Progenitor cell of endocrine pancreas (in vitro differentiated cells): ENCODE data around the gene SLC6A12. TPM values are rescaled to one million over a fixed set of nuclear protein-coding genes. Genes with fewer than 3 reads are reported as not detected.

ENCODE experiments used
- DNase-seq: peaks from one replicate; pipeline ENCODE4 v3.0.0; 2021; ENCODE audit warnings: low spot score; ENCODE audit not compliant: unreplicated experiment
- H3K27ac Mint-ChIP-seq: 2 replicates; pipeline ENCODE4 v1.8.0; 2021; ENCODE audit warnings: mild to moderate bottlenecking, moderate library complexity, mixed read lengths
- H3K27me3 Mint-ChIP-seq: 2 replicates; pipeline ENCODE4 v1.8.0; 2021; ENCODE audit warnings: mixed read lengths
- H3K36me3 Mint-ChIP-seq: 2 replicates; pipeline ENCODE4 v1.8.0; 2022; ENCODE audit warnings: mixed read lengths; ENCODE audit not compliant: insufficient read depth
- H3K4me1 Mint-ChIP-seq: 2 replicates; pipeline ENCODE4 v1.8.0; 2021; ENCODE audit warnings: low read depth, mixed read lengths
- H3K4me3 Mint-ChIP-seq: 2 replicates; pipeline ENCODE4 v1.8.0; 2021; ENCODE audit warnings: low read depth, mild to moderate bottlenecking, moderate library complexity, mixed read lengths
- H3K9me3 Mint-ChIP-seq: 2 replicates; pipeline ENCODE4 v1.8.0; 2021; ENCODE audit warnings: low read depth, mixed read lengths
- total RNA-seq: library from RNA; stranded (reverse); gene quantifications from 2 replicates; pipeline ENCODE4 v1.2.1, GENCODE V29; 2021
- TF ChIP-seq, protein P1 (sequence below): fragments of 200-600 bp; sonication (generic); IDR thresholded peaks from one replicate; pipeline ENCODE4 v1.5.0; 2021; ENCODE audit warnings: antibody characterized with exemption, mild to moderate bottlenecking; ENCODE audit not compliant: unreplicated experiment

The SLC6A12 gene
- total RNA-seq, 1 donor from 2014 or later: 3.1 TPM

DNA sequence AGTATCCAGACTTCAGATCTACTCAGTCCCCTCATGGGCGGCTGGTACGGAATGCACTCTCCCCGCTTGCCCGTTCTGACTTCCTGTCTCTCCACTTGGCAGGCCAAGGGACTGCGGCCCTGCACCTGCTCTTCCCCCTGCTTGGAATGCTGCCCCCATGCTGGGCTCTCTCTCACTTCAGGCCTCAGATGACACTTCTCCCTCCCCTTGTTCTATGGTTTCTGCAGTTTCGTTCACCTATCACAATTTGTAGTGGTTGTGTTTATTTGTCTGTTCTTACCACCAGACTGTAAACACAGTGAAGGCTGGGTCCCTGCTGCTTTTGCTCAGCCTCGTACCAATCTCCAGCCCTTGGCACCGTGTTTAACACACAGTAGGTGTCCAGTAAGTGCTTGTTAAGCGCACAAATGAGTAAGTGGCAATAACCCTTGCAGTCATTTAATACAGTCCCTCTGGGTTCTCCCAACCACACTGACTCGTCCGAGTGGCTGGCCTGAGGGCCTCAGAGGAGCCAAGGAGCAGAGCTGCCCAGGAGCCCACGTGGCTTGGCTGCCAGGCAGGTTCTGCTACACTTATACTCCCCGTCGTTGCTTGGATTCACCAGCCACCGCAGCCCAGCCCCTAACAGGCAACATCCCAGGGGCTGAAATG, 11.8 kb downstream of the SLC6A12 start:
- Mint-ChIP-seq H3K9me3 (no peaks in the 10 kb centered on the region), H3K4me1 (peaks cover 2% of the 10 kb centered on the region)
- no peak for DNase-seq

DNA sequence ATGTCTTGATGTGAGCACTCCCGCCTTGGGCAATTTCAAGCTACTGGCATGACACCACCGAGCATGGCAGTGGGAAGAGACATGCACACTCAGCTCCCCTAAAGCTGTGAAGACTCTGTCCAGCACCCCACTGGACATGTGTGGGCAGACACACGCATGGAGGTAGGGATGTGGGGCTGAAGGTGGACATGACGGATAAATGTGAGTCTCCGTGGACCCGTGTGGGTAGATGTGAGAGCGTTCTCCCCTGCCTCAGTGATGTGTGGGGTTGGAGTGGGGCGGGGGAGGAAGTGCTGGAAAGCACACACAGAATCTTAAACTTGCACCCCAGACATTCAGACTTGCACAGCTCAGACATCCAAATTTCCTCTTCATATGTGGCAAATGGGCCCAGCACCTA, 12.6 kb downstream of the SLC6A12 start:
- TF ChIP-seq, protein P1, sequence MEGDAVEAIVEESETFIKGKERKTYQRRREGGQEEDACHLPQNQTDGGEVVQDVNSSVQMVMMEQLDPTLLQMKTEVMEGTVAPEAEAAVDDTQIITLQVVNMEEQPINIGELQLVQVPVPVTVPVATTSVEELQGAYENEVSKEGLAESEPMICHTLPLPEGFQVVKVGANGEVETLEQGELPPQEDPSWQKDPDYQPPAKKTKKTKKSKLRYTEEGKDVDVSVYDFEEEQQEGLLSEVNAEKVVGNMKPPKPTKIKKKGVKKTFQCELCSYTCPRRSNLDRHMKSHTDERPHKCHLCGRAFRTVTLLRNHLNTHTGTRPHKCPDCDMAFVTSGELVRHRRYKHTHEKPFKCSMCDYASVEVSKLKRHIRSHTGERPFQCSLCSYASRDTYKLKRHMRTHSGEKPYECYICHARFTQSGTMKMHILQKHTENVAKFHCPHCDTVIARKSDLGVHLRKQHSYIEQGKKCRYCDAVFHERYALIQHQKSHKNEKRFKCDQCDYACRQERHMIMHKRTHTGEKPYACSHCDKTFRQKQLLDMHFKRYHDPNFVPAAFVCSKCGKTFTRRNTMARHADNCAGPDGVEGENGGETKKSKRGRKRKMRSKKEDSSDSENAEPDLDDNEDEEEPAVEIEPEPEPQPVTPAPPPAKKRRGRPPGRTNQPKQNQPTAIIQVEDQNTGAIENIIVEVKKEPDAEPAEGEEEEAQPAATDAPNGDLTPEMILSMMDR: no peak
- Mint-ChIP-seq H3K4me3 (no peak overlapping the region), H3K9me3 (no peaks in the 10 kb centered on the region), H3K36me3 (no peaks in the 10 kb centered on the region), H3K27me3 (peaks cover 63% of the 10 kb centered on the region), H3K4me1 (peaks cover 2% of the 10 kb centered on the region), H3K27ac (no peak overlapping the region)
- no peak for DNase-seq

More for the DNA sequence above, 11.8 kb downstream of the SLC6A12 start:
- H3K27me3 Mint-ChIP-seq: peaks cover 63% of the 10 kb centered on the region
- H3K4me3 Mint-ChIP-seq: peak overlapping the region; percentile 65
- TF ChIP-seq, protein P1: no peak
- no peak overlapping the region for H3K27ac Mint-ChIP-seq
- no peaks in the 10 kb centered on the region for H3K36me3 Mint-ChIP-seq

DNA sequence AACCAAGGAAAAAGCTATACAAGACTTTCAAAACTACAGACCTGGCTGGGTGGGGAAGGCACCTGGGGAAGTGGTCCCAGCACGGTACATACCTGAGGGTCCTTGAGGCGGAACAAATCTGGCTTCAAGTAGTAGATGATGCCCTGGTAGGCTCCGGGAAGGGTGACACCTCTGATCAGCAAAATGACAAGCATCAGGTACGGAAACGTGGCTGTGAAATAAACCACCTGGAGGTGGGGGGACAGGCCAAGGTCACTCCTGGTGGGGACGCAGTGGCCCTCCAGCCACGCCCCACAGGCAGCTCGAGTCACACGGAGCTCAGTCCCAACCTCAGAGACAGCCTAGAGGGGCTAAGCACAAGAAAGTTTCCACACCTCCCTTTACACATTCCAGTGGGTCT, 15.3 kb downstream of the SLC6A12 start:
- TF ChIP-seq, protein P1: no peak
- no peak for DNase-seq
- no peak overlapping the region for H3K4me3 Mint-ChIP-seq
- no peak overlapping the region for H3K27ac Mint-ChIP-seq
- H3K36me3 Mint-ChIP-seq: no peaks in the 10 kb centered on the region
- H3K27me3 Mint-ChIP-seq: peaks cover 57% of the 10 kb centered on the region
- no peaks in the 10 kb centered on the region for H3K9me3 Mint-ChIP-seq
- H3K4me1 Mint-ChIP-seq: peaks cover 4% of the 10 kb centered on the region

DNA sequence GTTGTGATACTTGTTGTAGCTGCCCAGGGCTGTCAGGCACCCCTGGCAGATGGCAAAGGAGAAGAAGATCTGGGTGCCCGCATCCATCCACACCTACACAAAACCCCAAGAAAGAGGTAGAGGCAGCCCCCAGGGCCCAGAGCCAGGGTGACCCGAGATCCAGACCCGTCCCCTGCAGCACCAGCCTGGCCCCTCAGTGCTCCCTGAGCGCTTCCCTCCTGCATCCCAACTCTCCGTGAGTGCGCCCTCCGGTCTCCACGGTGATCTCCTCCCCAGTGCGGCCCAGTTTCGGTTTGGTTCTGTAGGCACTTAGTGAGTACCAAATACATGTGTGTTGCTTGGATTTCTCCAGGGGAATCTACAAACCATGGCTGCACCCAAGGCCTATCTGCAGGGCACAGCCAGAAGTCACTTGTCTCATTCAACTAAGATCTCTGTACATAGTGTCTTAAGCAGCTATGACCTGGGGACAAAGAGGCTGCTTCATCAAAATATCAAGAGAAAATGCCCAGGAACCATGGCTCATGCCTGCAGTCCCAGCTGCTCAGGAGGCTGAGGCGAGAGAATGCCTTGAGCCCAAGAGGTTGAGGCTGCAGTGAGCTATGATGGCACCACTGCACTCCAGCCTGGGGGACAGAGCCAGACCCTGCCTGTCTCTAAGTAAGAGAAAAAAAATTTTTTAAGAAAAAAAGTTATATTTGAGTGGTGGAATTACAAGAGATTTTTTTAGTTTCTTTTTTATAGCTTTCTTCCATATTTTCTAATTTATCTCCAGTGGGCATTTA, 15.9 kb downstream of the SLC6A12 start:
- no peak for DNase-seq
- Mint-ChIP-seq H3K27me3 (peaks cover 61% of the 10 kb centered on the region), H3K4me1 (peaks cover 4% of the 10 kb centered on the region), H3K9me3 (no peaks in the 10 kb centered on the region), H3K27ac (no peak overlapping the region), H3K4me3 (no peak overlapping the region), H3K36me3 (no peaks in the 10 kb centered on the region)
- TF ChIP-seq, protein P1: no peak

DNA sequence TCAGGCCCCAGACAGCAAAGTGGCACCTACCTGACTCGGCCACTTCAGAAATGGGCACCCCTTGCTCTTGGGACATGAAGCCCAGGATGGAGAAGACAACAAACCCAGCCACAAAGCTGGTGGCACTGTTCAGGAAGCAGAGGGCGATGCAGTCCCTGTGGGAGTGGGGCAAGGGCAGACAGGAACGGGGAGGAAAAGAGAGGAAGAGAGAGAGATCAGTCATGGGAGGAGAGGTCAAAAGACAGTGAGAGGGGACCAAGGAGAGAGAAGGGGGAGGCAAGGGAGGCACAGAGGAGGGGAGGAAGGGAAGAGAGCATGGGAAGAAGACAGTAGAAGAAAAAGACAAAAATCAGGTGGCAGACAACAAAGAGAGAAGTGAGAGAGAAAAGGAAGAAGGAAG, 16.6 kb downstream of the SLC6A12 start:
- TF ChIP-seq, protein P1: no peak
- peaks cover 2% of the 10 kb centered on the region for H3K4me1 Mint-ChIP-seq
- no peak for DNase-seq
- H3K4me3 Mint-ChIP-seq: no peak overlapping the region
- H3K9me3 Mint-ChIP-seq: no peaks in the 10 kb centered on the region
- peaks cover 63% of the 10 kb centered on the region for H3K27me3 Mint-ChIP-seq
- H3K27ac Mint-ChIP-seq: no peak overlapping the region
- H3K36me3 Mint-ChIP-seq: no peaks in the 10 kb centered on the region
